IPS-20b (cell line): ENCODE data around the gene HUS1B.
"Not testable (repeated sequence)": the region's sequence is repeated elsewhere in the genome, so short reads cannot be mapped to it uniquely, and the experiment has no call there.

Experiments used
- H3K27ac ChIP-seq: one replicate; pipeline ENCODE4 v1.5.1; 2013; ENCODE audit warnings: low read length
- H3K27me3 ChIP-seq: 2 replicates; pipeline ENCODE4 v1.6.1; 2013; ENCODE audit warnings: mild to moderate bottlenecking, low read length, inconsistent platforms; ENCODE audit not compliant: insufficient read depth
- H3K36me3 ChIP-seq: 2 replicates; pipeline ENCODE4 v1.6.1; 2013; ENCODE audit warnings: low read depth, mild to moderate bottlenecking, inconsistent platforms, low read length, moderate library complexity; ENCODE audit not compliant: insufficient read depth
- H3K4me1 ChIP-seq: 2 replicates; pipeline ENCODE4 v1.6.1; 2013; ENCODE audit warnings: mild to moderate bottlenecking, control low read depth, inconsistent platforms, low read length, moderate library complexity; ENCODE audit not compliant: insufficient read depth
- H3K4me3 ChIP-seq: 2 replicates; pipeline ENCODE4 v1.5.1; 2013; ENCODE audit warnings: mild to moderate bottlenecking, low read length, inconsistent platforms
- H3K9ac ChIP-seq: 2 replicates; pipeline ENCODE4 v1.6.1; 2013; ENCODE audit warnings: low read depth, mild to moderate bottlenecking, inconsistent platforms, low read length, moderate library complexity
- H3K9me3 ChIP-seq: 2 replicates; pipeline ENCODE4 v1.6.1; 2013; ENCODE audit warnings: mild to moderate bottlenecking, low read depth, low read length, inconsistent platforms; ENCODE audit not compliant: insufficient read depth

HUS1B gene

DNA sequence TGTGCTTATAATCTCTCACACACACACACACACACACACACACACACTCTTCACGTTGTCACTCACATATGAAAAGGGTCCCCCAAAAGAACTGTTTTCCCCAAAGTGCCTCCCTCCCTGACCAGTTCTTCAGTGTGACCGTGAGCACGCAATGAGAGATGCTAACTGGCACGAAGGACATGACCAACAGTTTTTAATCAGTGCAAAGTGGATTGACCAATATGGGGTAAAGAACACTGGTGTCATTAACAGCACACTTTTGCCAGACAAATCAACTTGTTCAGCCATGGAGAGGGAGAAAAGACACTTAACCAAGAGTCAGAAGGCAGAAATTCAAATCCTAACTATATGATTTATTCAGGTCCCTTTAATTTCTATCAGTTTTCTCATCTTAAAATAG lies 21.0 kb upstream of the HUS1B start:
- H3K4me3 ChIP-seq, result no peak overlapping the region
- H3K9ac ChIP-seq, result 0 out of 2 replicates have a peak overlapping the region, but pooled peaks have one; percentile 29
- H3K4me1 ChIP-seq, result peaks cover 61% of the 10 kb centered on the region
- H3K9me3 ChIP-seq, result no peaks in the 10 kb centered on the region
- H3K36me3 ChIP-seq, result no peaks in the 10 kb centered on the region; the same call in 1 of the 2 replicates
- H3K27ac ChIP-seq, result no peak overlapping the region
- no peaks in the 10 kb centered on the region for H3K27me3 ChIP-seq

GRCh38 chr6:674956-675355 lies 18.1 kb upstream of the HUS1B start:
- H3K9ac ChIP-seq, result peak overlapping the region; percentile 56; the same call in 1 of the 2 replicates
- no peak overlapping the region for H3K4me3 ChIP-seq
- H3K27me3 ChIP-seq, result no peaks in the 10 kb centered on the region
- peaks cover 6% of the 10 kb centered on the region; the same call in 1 of the 2 replicates for H3K9me3 ChIP-seq
- H3K27ac ChIP-seq, result peak overlapping the region; percentile 18
- peaks cover 6% of the 10 kb centered on the region; the same call in 1 of the 2 replicates for H3K36me3 ChIP-seq
- H3K4me1 ChIP-seq, result peaks cover 34% of the 10 kb centered on the region

- H3K4me3 ChIP-seq, result no peak overlapping the region
- H3K9me3 ChIP-seq, result peaks cover 6% of the 10 kb centered on the region; the same call in 1 of the 2 replicates
- peak overlapping the region; percentile 18 for H3K27ac ChIP-seq
- H3K27me3 ChIP-seq, result no peaks in the 10 kb centered on the region
- peak overlapping the region; percentile 56; the same call in 1 of the 2 replicates for H3K9ac ChIP-seq
- peaks cover 30% of the 10 kb centered on the region for H3K4me1 ChIP-seq
- H3K36me3 ChIP-seq, result peaks cover 6% of the 10 kb centered on the region; the same call in 1 of the 2 replicates
Measured at GRCh38 chr6:674406-674805, 17.5 kb upstream of the HUS1B start.

DNA sequence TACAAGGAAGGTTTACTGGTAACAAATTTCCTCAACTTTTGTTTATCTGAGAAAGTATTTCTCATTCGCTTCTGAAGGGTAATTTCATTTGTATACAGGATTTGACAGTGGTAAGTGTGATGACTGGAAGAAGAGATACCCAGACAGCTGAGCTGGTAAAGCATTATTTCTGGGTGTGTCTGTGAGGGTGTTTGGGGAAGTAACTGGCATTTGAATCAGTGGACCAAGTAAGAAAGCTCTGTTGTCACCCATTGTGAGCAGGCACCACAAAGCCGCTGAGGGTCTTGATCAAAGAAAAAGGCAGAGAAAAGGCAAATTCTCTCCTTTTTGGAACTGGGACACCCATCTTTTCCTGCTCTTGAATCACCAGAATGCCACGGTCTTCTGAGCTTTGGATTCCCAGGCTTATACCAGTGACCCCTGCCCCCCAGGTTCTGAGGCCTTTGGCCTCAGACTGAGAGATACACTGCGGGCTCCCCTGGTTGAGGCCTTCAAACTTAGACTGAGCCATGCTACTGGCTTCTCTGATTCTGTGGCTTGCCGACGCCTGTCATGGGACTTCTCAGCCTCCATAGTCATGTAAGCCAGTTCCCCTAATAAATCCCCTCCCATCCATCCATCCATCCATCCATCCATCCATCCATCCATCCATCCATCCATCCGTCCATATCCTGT lies 10.5 kb upstream of the HUS1B start:
- no peaks in the 10 kb centered on the region for H3K4me1 ChIP-seq

GRCh38 chr6:665403-666267 lies 8.7 kb upstream of the HUS1B start:
- Histone ChIP-seq H3K9me3 (peaks cover 5% of the 10 kb centered on the region; the same call in 1 of the 2 replicates), H3K4me3 (no peak overlapping the region), H3K27me3 (no peaks in the 10 kb centered on the region), H3K36me3 (no peaks in the 10 kb centered on the region), H3K4me1 (peaks cover 6% of the 10 kb centered on the region; the same call in 1 of the 2 replicates), H3K9ac (no peak overlapping the region), H3K27ac (no peak overlapping the region)

More for the DNA sequence above, 10.5 kb upstream of the HUS1B start:
- Histone ChIP-seq H3K4me3 (no peak overlapping the region), H3K36me3 (peaks cover 4% of the 10 kb centered on the region; the same call in 1 of the 2 replicates), H3K9me3 (peaks cover 10% of the 10 kb centered on the region; the same call in 1 of the 2 replicates), H3K9ac (no peak overlapping the region), H3K27me3 (no peaks in the 10 kb centered on the region), H3K27ac (no peak overlapping the region)

DNA sequence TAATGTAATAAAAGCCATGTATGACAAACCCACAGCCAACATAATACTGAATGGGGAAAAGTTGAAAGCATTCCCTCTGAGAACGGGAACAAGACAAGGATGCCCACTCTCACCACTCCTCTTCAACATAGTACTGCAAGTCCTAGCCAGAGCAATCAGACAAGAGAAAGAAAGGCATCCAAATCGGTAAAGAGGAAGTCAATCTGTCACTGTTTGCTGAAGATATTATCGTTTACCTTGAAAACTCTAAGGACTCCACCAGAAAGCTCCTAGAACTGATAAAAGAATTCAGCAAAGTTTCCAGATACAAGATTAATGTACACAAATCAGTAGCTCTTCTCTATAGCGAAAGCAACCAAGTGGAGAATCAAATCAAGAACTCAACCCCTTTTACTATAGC lies 6.9 kb upstream of the HUS1B start:
- not testable (repeated sequence) for H3K4me3 ChIP-seq, H3K27me3 ChIP-seq, H3K27ac ChIP-seq, H3K36me3 ChIP-seq, H3K9me3 ChIP-seq, H3K9ac ChIP-seq
- H3K4me1 ChIP-seq, result peaks cover 21% of the 10 kb centered on the region

GRCh38 chr6:659716-660581 lies 3.0 kb upstream of the HUS1B start:
- Histone ChIP-seq H3K9ac (peak overlapping the region; percentile 91), H3K27me3 (no peaks in the 10 kb centered on the region), H3K9me3 (no peaks in the 10 kb centered on the region), H3K27ac (peak overlapping the region; percentile 94), H3K4me3 (peak overlapping the region; percentile 24; the same call in 1 of the 2 replicates), H3K4me1 (peaks cover 36% of the 10 kb centered on the region), H3K36me3 (no peaks in the 10 kb centered on the region)

- H3K4me3 ChIP-seq, result no peak overlapping the region
- no peaks in the 10 kb centered on the region for H3K27me3 ChIP-seq
- H3K27ac ChIP-seq, result no peak overlapping the region
- no peak overlapping the region for H3K9ac ChIP-seq
- peaks cover 39% of the 10 kb centered on the region for H3K4me1 ChIP-seq
- H3K9me3 ChIP-seq, result no peaks in the 10 kb centered on the region
- H3K36me3 ChIP-seq, result no peaks in the 10 kb centered on the region
Measured at GRCh38 chr6:658244-658643, 1.3 kb upstream of the HUS1B start.

DNA sequence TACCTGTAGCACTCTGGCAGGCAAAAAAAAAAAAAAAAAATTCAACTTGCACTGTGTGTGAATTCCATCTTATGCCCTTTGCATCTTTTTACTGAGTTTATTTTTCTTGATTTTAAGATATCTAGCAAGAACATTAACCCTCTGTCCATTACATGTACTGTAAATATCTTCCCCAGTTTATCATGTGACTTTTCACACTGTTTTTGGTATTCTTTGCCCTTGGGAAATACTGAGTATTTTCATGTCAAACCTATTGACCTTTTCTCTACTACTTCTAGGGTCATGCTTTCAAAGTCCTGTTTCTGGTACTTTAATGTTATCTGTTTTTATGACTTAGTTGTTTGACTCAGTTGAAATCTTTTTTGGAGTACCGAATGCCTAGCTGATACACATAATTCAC lies 843 bp upstream of the HUS1B start:
- Histone ChIP-seq H3K9me3 (no peaks in the 10 kb centered on the region), H3K4me1 (peaks cover 39% of the 10 kb centered on the region), H3K27ac (no peak overlapping the region), H3K36me3 (no peaks in the 10 kb centered on the region), H3K4me3 (no peak overlapping the region), H3K9ac (no peak overlapping the region), H3K27me3 (no peaks in the 10 kb centered on the region)

- Histone ChIP-seq H3K4me1 (peaks cover 29% of the 10 kb centered on the region), H3K27ac (no peak overlapping the region), H3K9me3 (no peaks in the 10 kb centered on the region), H3K9ac (no peak overlapping the region), H3K27me3 (no peaks in the 10 kb centered on the region), H3K4me3 (no peak overlapping the region), H3K36me3 (no peaks in the 10 kb centered on the region)
Measured at GRCh38 chr6:654136-654535, 2.8 kb downstream of the HUS1B start.

DNA sequence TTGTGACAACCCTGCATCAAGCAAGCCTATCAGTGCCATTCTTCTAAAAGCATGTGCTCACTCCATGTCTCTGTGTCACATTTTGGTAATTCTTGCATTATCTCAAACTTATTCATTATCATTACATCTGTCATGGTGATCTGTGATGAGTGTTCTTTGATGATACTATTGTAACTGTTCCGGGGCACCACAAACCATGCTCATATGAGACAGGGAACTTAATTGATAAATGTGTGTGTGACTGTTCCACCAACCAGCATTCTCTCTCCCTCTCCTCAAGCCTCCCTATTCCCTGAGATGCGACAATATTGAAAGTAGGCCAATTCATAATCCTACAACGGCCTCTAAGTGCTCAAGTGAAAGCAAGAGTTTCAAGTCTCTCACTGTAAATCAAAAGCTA lies 4.0 kb downstream of the HUS1B start:
- H3K36me3 ChIP-seq, result no peaks in the 10 kb centered on the region
- H3K27me3 ChIP-seq, result no peaks in the 10 kb centered on the region
- H3K27ac ChIP-seq, result no peak overlapping the region
- peaks cover 21% of the 10 kb centered on the region for H3K4me1 ChIP-seq
- no peak overlapping the region for H3K4me3 ChIP-seq
- no peak overlapping the region for H3K9ac ChIP-seq
- no peaks in the 10 kb centered on the region for H3K9me3 ChIP-seq
